Activated CD4-positive, alpha-beta T cell treated with anti-CD3 and anti-CD28 coated beads for 48 hours (primary cell): ENCODE measurements around the gene ZNF674.
"Not testable (repeated sequence)": the region's sequence is repeated elsewhere in the genome, so short reads cannot be mapped to it uniquely, and the experiment has no call there.

ENCODE experiments used
- DNase-seq: peaks from one replicate; pipeline ENCODE4 v3.0.0-alpha.2; 2020

The ZNF674 gene

GRCh38 chrX:46567388-46567787, 22.2 kb upstream of the ZNF674 start:
- DNase-seq, result no peak

- peak; percentile 23 for DNase-seq
Observed at GRCh38 chrX:46561824-46562657, 16.8 kb upstream of the ZNF674 start.

- DNase-seq, result no peak
Observed at GRCh38 chrX:46559062-46559461, 13.8 kb upstream of the ZNF674 start.

- DNase-seq, result no peak
Observed at GRCh38 chrX:46554942-46555341, 9.7 kb upstream of the ZNF674 start.

- DNase-seq, result no peak
Observed at GRCh38 chrX:46553935-46554334, 8.7 kb upstream of the ZNF674 start.

- no peak for DNase-seq
Observed at GRCh38 chrX:46551494-46552128, 6.4 kb upstream of the ZNF674 start.

GRCh38 chrX:46549914-46550313, 4.7 kb upstream of the ZNF674 start:
- DNase-seq, result no peak

GRCh38 chrX:46547857-46548256, 2.6 kb upstream of the ZNF674 start:
- no peak for DNase-seq

- DNase-seq, result not testable (repeated sequence)
Observed at GRCh38 chrX:46544527-46544926, 694 bp downstream of the ZNF674 start.

- no peak for DNase-seq
Observed at GRCh38 chrX:46543441-46543840, 1.8 kb downstream of the ZNF674 start.

GRCh38 chrX:46531442-46531841, 13.8 kb downstream of the ZNF674 start:
- no peak for DNase-seq

- not testable (repeated sequence) for DNase-seq
Observed at GRCh38 chrX:46530404-46530908, 14.8 kb downstream of the ZNF674 start.

- DNase-seq, result not testable (repeated sequence)
Observed at GRCh38 chrX:46529740-46530403, 15.3 kb downstream of the ZNF674 start.

GRCh38 chrX:46528640-46529039, 16.6 kb downstream of the ZNF674 start:
- not testable (repeated sequence) for DNase-seq

GRCh38 chrX:46506076-46506475, 39.1 kb downstream of the ZNF674 start:
- no peak for DNase-seq

GRCh38 chrX:46502848-46503247, 42.4 kb downstream of the ZNF674 start:
- no peak for DNase-seq

- DNase-seq, result no peak
Observed at GRCh38 chrX:46500054-46500453, 45.2 kb downstream of the ZNF674 start.

GRCh38 chrX:46488712-46489111, 56.5 kb downstream of the ZNF674 start:
- no peak for DNase-seq

GRCh38 chrX:46485897-46486296, 59.3 kb downstream of the ZNF674 start:
- DNase-seq, result peak; percentile 18

GRCh38 chrX:46478634-46479033, 66.6 kb downstream of the ZNF674 start:
- DNase-seq, result not testable (repeated sequence)

- no peak for DNase-seq
Observed at GRCh38 chrX:46477435-46477834, 67.8 kb downstream of the ZNF674 start.

GRCh38 chrX:46465203-46465602, 80.0 kb downstream of the ZNF674 start:
- DNase-seq, result no peak

GRCh38 chrX:46463682-46464081, 81.5 kb downstream of the ZNF674 start:
- DNase-seq, result no peak
